CD4-positive, alpha-beta T cell treated with Interleukin-10 for 1 hour (primary cell): ENCODE results near the gene MTMR3.

Experiments used
- DNase-seq: peaks from one replicate; pipeline ENCODE4 v3.0.0-alpha.2; 2020

The MTMR3 gene

GRCh38 chr22:29917052-29917902 lies 34.3 kb downstream of the MTMR3 start:
- no peak for DNase-seq

- no peak for DNase-seq
These were observed 42.4 kb downstream of the MTMR3 start for GRCh38 chr22:29925402-29925801.

GRCh38 chr22:29926057-29926456 lies 43.1 kb downstream of the MTMR3 start:
- no peak for DNase-seq

- DNase-seq, result no peak
These were observed 49.2 kb downstream of the MTMR3 start for GRCh38 chr22:29932136-29932535.

GRCh38 chr22:29933619-29934018 lies 50.6 kb downstream of the MTMR3 start:
- DNase-seq, result no peak

GRCh38 chr22:29934596-29934995 lies 51.6 kb downstream of the MTMR3 start:
- no peak for DNase-seq

GRCh38 chr22:29936186-29936585 lies 53.2 kb downstream of the MTMR3 start:
- DNase-seq, result no peak

GRCh38 chr22:29937940-29938693 lies 55.1 kb downstream of the MTMR3 start:
- DNase-seq, result no peak

GRCh38 chr22:29940526-29940925 lies 57.6 kb downstream of the MTMR3 start:
- DNase-seq, result no peak

GRCh38 chr22:29944339-29944738 lies 61.4 kb downstream of the MTMR3 start:
- DNase-seq, result no peak

- DNase-seq, result no peak
These were observed 62.5 kb downstream of the MTMR3 start for GRCh38 chr22:29945435-29945834.

GRCh38 chr22:29946220-29946619 lies 63.2 kb downstream of the MTMR3 start:
- no peak for DNase-seq

- no peak for DNase-seq
These were observed 64.7 kb downstream of the MTMR3 start for GRCh38 chr22:29947410-29948384.

GRCh38 chr22:29948385-29948769 lies 65.4 kb downstream of the MTMR3 start:
- no peak for DNase-seq

GRCh38 chr22:29949872-29950271 lies 66.9 kb downstream of the MTMR3 start:
- DNase-seq, result no peak

- DNase-seq, result no peak
These were observed 68.9 kb downstream of the MTMR3 start for GRCh38 chr22:29951791-29952413.

GRCh38 chr22:29954203-29954855 lies 71.4 kb downstream of the MTMR3 start:
- DNase-seq, result no peak

- DNase-seq, result no peak
These were observed 73.7 kb downstream of the MTMR3 start for GRCh38 chr22:29956680-29957079.

- no peak for DNase-seq
These were observed 75.2 kb downstream of the MTMR3 start for GRCh38 chr22:29958170-29958569.

- no peak for DNase-seq
These were observed 81.8 kb downstream of the MTMR3 start for GRCh38 chr22:29964776-29965175.

- no peak for DNase-seq
These were observed 84.5 kb downstream of the MTMR3 start for GRCh38 chr22:29967461-29967860.

- DNase-seq, result no peak
These were observed 88.6 kb downstream of the MTMR3 start for GRCh38 chr22:29971607-29972006.
